HG03432 (cell line): ENCODE measurements around the gene PMVK.

Experiments used
- ATAC-seq: cut with Tn5 transposase; IDR thresholded peaks from one replicate; pipeline ENCODE4 v1.9.1; 2021; ENCODE audit warnings: mild to moderate bottlenecking, moderate library complexity; ENCODE audit not compliant: unreplicated experiment

Gene PMVK

DNA sequence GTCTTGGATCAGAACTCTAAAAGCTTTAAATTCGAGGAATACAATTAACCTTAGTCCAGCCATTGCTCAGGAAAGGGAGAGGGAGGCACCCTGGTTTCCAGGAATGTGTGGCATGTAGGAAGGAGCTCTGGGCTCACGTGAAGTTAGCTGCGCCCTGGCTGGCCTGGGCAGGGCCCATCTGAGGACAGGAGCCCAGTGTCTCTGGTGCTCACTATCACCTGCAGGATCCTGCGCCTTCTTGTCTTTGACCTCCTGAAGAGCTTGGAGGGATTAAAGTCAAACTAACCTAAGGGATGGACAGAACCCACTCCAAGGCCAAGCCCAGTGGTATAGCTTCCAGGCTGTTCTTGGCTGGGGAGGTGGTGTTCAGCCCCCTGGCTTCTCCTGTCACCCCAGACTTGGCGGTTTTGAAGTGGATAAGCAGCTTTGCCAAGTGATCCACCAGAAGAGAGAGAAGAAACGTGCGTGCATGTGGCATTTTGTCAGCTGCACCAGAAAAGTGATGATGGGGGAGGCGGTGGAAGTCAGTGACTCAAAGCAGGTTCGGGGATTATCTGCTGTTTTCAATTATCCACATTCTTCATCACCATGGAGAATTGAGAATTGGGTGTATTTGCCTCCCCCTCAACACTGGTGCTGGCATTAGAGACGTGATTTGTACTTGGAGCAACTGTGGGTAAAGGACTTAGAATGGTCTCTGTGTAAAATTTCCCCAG lies 54.5 kb downstream of the PMVK start:
- ATAC-seq = no peak

GRCh38 chr1:154880671-154881070 lies 55.8 kb downstream of the PMVK start:
- ATAC-seq = no peak

DNA sequence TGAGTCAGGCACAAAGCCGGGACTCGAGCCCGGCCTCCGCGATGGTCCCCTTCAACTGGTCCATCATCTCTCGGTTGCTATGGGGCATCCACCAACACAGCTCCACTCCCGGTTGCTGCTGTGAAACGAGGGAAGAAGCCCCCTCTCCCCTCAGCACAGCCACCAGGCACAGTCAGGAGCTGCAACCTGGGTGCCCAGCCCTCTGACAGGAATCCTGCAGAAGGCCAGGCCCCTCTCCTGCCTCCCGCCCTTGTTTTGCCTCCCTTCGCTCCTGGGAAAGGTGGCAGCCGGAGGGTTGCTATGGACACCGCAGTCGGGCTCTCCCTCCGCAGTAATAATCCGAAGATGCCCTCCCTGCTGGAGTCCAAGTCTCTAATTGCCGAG lies 57.5 kb downstream of the PMVK start:
- no peak for ATAC-seq

DNA sequence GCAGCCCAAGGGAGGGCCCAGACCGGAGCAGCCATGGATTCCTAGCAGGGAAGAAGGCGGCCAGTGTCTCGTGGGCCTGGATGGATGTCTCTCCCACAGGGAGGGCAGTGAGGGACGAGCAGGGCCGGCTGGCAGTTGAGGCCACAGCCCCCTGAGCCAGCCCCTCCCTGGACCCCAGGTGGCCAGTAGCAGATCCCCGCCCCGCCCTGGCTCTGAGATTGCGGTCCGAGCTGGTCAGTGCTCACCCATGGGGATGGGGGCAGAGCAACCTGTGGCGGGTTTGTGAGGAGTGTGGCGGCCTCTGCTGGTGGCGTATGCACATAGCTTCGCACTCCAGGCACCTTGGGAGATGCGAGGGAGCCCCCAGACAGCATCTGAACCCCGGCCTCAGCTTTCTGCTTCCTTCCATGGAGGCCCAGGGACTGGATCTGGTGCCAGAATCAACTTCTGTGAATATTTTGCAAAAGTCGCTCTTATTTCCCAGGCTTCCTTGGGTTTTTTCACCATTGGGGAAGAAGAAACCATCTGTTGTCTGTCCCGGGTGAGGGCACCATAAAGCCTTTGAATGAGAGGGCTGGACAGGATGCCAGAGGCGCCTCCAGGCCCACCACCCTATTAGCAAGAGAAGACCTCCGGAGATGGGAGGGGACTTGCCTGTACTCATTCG lies 58.0 kb downstream of the PMVK start:
- ATAC-seq = peak; percentile 67

GRCh38 chr1:154877370-154877974 lies 59.0 kb downstream of the PMVK start:
- no peak for ATAC-seq

- ATAC-seq = no peak
Measured at GRCh38 chr1:154876842-154877369, 59.6 kb downstream of the PMVK start.
